ENCODE measurements around the gene SLC16A3.
A peak's percentile ranks its signal among the peaks of the same experiment; 100 is the strongest.

SLC16A3 gene

DNA sequence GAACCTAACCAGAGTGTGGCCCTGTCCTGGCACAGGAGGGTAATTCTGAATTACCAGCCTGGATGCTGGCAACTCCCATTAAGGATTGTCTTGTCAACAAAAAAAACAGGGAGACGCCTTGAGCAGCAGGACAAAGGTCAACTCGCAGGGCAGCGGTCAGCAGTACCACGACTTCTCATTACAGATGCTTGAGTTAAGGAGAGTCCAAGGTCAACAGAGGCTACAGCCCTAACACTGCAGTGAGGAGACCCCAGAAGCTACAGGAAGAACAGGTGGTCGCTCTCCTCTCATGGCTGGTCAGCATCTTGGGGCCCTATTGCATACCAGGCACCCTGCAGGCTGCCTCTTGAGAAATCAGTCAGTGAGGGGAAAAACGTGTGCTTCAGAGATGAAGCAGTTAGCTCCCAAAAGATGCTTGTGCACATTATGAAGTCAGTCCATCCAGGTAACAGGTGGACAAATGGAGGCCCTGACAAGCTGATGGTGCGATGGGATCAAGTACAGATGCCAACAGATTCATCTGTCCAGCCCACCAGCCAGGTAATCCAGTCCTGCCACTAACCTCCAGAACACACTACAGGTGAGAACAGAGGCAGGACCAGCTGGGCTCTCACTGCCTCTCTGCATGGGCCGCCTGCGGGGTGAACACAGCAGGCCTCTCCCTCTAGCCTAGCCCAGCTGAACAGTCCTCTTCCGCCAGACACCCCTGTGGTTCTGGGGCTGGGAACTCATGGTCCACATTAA, 40.5 kb downstream of the SLC16A3 start:
- Histone ChIP-seq H3K9ac (no peak overlapping the region), H3K4me3 (IDR thresholded peaks at IDR 0.05; ENCODE audit: insufficient read depth, low read depth, low read length) (no peak overlapping the region)
- TF ChIP-seq, protein P1, sequence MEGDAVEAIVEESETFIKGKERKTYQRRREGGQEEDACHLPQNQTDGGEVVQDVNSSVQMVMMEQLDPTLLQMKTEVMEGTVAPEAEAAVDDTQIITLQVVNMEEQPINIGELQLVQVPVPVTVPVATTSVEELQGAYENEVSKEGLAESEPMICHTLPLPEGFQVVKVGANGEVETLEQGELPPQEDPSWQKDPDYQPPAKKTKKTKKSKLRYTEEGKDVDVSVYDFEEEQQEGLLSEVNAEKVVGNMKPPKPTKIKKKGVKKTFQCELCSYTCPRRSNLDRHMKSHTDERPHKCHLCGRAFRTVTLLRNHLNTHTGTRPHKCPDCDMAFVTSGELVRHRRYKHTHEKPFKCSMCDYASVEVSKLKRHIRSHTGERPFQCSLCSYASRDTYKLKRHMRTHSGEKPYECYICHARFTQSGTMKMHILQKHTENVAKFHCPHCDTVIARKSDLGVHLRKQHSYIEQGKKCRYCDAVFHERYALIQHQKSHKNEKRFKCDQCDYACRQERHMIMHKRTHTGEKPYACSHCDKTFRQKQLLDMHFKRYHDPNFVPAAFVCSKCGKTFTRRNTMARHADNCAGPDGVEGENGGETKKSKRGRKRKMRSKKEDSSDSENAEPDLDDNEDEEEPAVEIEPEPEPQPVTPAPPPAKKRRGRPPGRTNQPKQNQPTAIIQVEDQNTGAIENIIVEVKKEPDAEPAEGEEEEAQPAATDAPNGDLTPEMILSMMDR (conservative IDR thresholded peaks at IDR 0.05; ENCODE audit: low read depth, low read length): no peak

DNA sequence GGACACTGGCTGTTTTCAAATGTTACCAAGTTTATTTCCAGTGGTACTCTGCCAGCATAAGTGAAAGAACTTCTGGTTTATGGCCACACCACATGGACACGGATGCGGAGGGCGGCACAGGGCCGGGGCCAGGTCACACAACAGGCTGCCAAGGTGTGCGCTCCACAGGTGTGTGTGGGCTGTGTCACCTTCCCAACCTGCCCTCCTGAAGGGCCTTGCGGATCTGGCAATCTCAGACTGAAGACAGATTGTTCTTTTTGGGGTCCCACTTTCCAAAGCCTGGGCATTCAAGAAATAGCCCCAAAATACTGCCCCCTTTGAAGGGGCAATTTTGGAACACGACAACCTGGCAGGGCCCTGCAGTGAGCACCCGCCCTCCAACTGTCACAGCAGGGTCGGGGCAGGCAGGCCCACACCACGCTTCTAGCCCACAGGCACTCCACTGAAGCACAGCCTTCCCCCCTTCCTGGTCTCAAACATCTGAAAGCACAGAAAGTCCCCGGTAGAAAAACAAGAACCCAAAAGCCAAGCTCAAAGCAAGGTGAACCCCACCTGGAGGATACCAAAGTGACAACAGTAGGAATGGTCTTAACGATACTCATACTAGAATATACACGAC, 41.1 kb downstream of the SLC16A3 start:
- TF ChIP-seq, protein P1 (conservative IDR thresholded peaks at IDR 0.05; ENCODE audit: low read depth, low read length): no peak
- Histone ChIP-seq H3K4me3 (IDR thresholded peaks at IDR 0.05; ENCODE audit: insufficient read depth, low read depth, low read length) (no peak overlapping the region), H3K27ac (no peak overlapping the region), H3K27me3 (ENCODE audit: insufficient read depth, low read depth) (no peaks in the 10 kb centered on the region), H3K4me1 (ENCODE audit: low read depth, poor library complexity, severe bottlenecking) (peaks cover 54% of the 10 kb centered on the region), H3K4me2 (no peak overlapping the region), H4K20me1 (ENCODE audit: insufficient read depth) (peaks cover 51% of the 10 kb centered on the region), H2AFZ (ENCODE audit: low read depth) (no peak overlapping the region), H3K9ac (no peak overlapping the region), H3K36me3 (ENCODE audit: insufficient read depth) (peaks cover 11% of the 10 kb centered on the region; the same call in 1 of the 2 replicates), H3K79me2 (ENCODE audit: insufficient read depth, low read depth) (peaks cover 76% of the 10 kb centered on the region)

More for the DNA sequence above, 40.5 kb downstream of the SLC16A3 start:
- H3K4me2 ChIP-seq: no peak overlapping the region
- peaks cover 16% of the 10 kb centered on the region; the same call in 1 of the 2 replicates for H3K36me3 ChIP-seq (ENCODE audit: insufficient read depth)
- H2AFZ ChIP-seq (ENCODE audit: low read depth): no peak overlapping the region
- peaks cover 79% of the 10 kb centered on the region for H3K79me2 ChIP-seq (ENCODE audit: insufficient read depth, low read depth)
- peaks cover 51% of the 10 kb centered on the region for H3K4me1 ChIP-seq (ENCODE audit: low read depth, poor library complexity, severe bottlenecking)
- H3K27ac ChIP-seq: no peak overlapping the region
- peaks cover 51% of the 10 kb centered on the region for H4K20me1 ChIP-seq (ENCODE audit: insufficient read depth)
- no peaks in the 10 kb centered on the region for H3K27me3 ChIP-seq (ENCODE audit: insufficient read depth, low read depth)

DNA sequence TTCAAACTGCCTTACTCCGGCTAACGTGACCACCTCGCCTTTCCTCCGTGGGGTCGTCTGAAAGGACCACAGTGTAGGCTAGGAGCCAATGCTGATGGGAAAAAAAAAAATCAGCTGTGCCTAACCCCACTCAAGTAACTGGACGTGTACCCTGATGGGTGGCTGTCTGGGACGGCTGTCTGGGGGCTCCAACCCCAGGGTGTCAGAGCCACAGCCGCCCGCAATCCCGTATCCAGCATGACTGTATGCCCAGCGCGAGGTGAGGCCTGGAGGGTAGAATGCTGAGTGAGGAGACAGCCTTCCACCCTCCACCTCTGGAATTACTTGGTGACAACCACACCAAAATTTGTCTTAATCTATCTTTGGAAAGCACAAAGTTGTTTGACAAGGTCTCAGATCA, 41.8 kb downstream of the SLC16A3 start:
- TF ChIP-seq, protein P1 (conservative IDR thresholded peaks at IDR 0.05; ENCODE audit: low read depth, low read length): no peak
- H3K9ac ChIP-seq: no peak overlapping the region
- H3K27ac ChIP-seq: no peak overlapping the region
- peaks cover 51% of the 10 kb centered on the region for H4K20me1 ChIP-seq (ENCODE audit: insufficient read depth)
- no peak overlapping the region for H2AFZ ChIP-seq (ENCODE audit: low read depth)
- H3K4me3 ChIP-seq (IDR thresholded peaks at IDR 0.05; ENCODE audit: insufficient read depth, low read depth, low read length): no peak overlapping the region
- peaks cover 61% of the 10 kb centered on the region for H3K4me1 ChIP-seq (ENCODE audit: low read depth, poor library complexity, severe bottlenecking)
- peaks cover 70% of the 10 kb centered on the region for H3K79me2 ChIP-seq (ENCODE audit: insufficient read depth, low read depth)
- H3K4me2 ChIP-seq: no peak overlapping the region
- H3K27me3 ChIP-seq (ENCODE audit: insufficient read depth, low read depth): no peaks in the 10 kb centered on the region
- peaks cover 5% of the 10 kb centered on the region; the same call in 1 of the 2 replicates for H3K36me3 ChIP-seq (ENCODE audit: insufficient read depth)

DNA sequence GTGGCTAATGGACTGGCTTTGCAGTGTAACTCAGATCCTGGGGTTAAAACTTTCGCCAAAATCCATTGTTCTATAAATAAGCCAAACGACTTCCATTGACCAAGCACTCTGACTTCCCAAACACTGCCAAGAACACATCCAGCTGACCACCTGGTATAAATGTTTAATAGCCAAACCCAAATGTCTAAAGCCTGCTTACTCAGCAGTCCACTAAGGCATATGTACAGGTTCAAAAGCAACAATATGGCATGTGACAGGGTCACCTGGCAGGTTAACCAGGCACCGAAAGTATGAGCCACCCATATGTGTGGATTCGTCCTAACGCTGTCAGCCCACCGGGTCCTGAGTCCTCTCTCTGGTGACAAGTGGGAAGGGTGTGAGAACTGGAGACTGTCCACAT, 42.6 kb downstream of the SLC16A3 start:
- Histone ChIP-seq H3K4me2 (0 out of 2 replicates have a peak overlapping the region, but pooled peaks have one; percentile 5), H3K4me1 (ENCODE audit: low read depth, poor library complexity, severe bottlenecking) (peaks cover 68% of the 10 kb centered on the region), H3K79me2 (ENCODE audit: insufficient read depth, low read depth) (peaks cover 62% of the 10 kb centered on the region), H4K20me1 (ENCODE audit: insufficient read depth) (peaks cover 48% of the 10 kb centered on the region), H3K27ac (no peak overlapping the region), H3K4me3 (IDR thresholded peaks at IDR 0.05; ENCODE audit: insufficient read depth, low read depth, low read length) (no peak overlapping the region), H3K36me3 (ENCODE audit: insufficient read depth) (peaks cover 5% of the 10 kb centered on the region; the same call in 1 of the 2 replicates), H2AFZ (ENCODE audit: low read depth) (no peak overlapping the region), H3K9ac (no peak overlapping the region), H3K27me3 (ENCODE audit: insufficient read depth, low read depth) (no peaks in the 10 kb centered on the region)
- TF ChIP-seq, protein P1 (conservative IDR thresholded peaks at IDR 0.05; ENCODE audit: low read depth, low read length): no peak

Data from KMS-11 (cell line).